Hematopoietic multipotent progenitor cell treated with erythropoietin and hydrocortisone succinate and interleukin-3 and kit ligand, for 8 days (in vitro differentiated cells): ENCODE measurements around the gene PRKX.
"Not testable (repeated sequence)": the region's sequence is repeated elsewhere in the genome, so short reads cannot be mapped to it uniquely, and the experiment has no call there.

Source experiments
- DNase-seq: peaks from one replicate; pipeline ENCODE4 v3.0.0-alpha.2; 2015

Gene PRKX

GRCh38 chrX:3639858-3640631 is 73.4 kb downstream of the PRKX start:
- not testable (repeated sequence) for DNase-seq

- no peak for DNase-seq
These were observed 74.2 kb downstream of the PRKX start for GRCh38 chrX:3639236-3639635.

- DNase-seq = peak; percentile 60
These were observed 75.1 kb downstream of the PRKX start for GRCh38 chrX:3638280-3638873.

GRCh38 chrX:3636803-3637202 is 76.6 kb downstream of the PRKX start:
- no peak for DNase-seq

- no peak for DNase-seq
These were observed 82.3 kb downstream of the PRKX start for GRCh38 chrX:3631196-3631595.

GRCh38 chrX:3627594-3627993 is 85.9 kb downstream of the PRKX start:
- DNase-seq = no peak

GRCh38 chrX:3621414-3621813 is 92.0 kb downstream of the PRKX start:
- no peak for DNase-seq

- not testable (repeated sequence) for DNase-seq
These were observed 101.7 kb downstream of the PRKX start for GRCh38 chrX:3611744-3612143.

GRCh38 chrX:3609810-3610209 is 103.6 kb downstream of the PRKX start:
- DNase-seq = no peak

- no peak for DNase-seq
These were observed 110.3 kb downstream of the PRKX start for GRCh38 chrX:3603026-3603661.

- no peak for DNase-seq
These were observed 113.5 kb downstream of the PRKX start for GRCh38 chrX:3599802-3600430.

GRCh38 chrX:3598709-3599108 is 114.7 kb downstream of the PRKX start:
- no peak for DNase-seq

GRCh38 chrX:3598046-3598605 is 115.3 kb downstream of the PRKX start:
- DNase-seq = no peak

- no peak for DNase-seq
These were observed 121.3 kb downstream of the PRKX start for GRCh38 chrX:3592184-3592583.

- DNase-seq = no peak
These were observed 124.0 kb downstream of the PRKX start for GRCh38 chrX:3589474-3589873.

GRCh38 chrX:3585719-3586118 is 127.7 kb downstream of the PRKX start:
- DNase-seq = no peak

GRCh38 chrX:3584415-3584996 is 128.9 kb downstream of the PRKX start:
- no peak for DNase-seq

GRCh38 chrX:3582451-3582850 is 131.0 kb downstream of the PRKX start:
- DNase-seq = no peak

GRCh38 chrX:3581609-3582108 is 131.8 kb downstream of the PRKX start:
- no peak for DNase-seq

GRCh38 chrX:3577551-3577950 is 135.9 kb downstream of the PRKX start:
- no peak for DNase-seq

- DNase-seq = no peak
These were observed 136.5 kb downstream of the PRKX start for GRCh38 chrX:3576886-3577501.

GRCh38 chrX:3567686-3568085 is 145.8 kb downstream of the PRKX start:
- DNase-seq = no peak
